Loucy (cell line): ENCODE data around the gene MICU1.

ENCODE experiments used
- CTCF ChIP-seq: fragments of 200-600 bp; sonication (generic); conservative IDR thresholded peaks from 2 replicates; pipeline ENCODE4 v1.5.1; 2014; ENCODE audit warnings: mild to moderate bottlenecking, antibody characterized with exemption, low read length
- EZH2phosphoT487 ChIP-seq: fragments of 200-600 bp; IDR thresholded peaks from 2 replicates; pipeline ENCODE4 v1.6.1; 2018; ENCODE audit warnings: antibody characterized with exemption, mild to moderate bottlenecking, moderate library complexity, borderline replicate concordance

- TF ChIP-seq CTCF, result no peak
- TF ChIP-seq EZH2phosphoT487, result no peak
Observed at GRCh38 chr10:72425133-72425532, 200.7 kb downstream of the MICU1 start.
